ENCODE data around the gene LRRC45. TPM values are rescaled to one million over a fixed set of nuclear protein-coding genes. Genes with fewer than 3 reads are reported as not detected.

LRRC45 gene
- total RNA-seq, 1 donor = 13.4 TPM

GRCh38 chr17:82062076-82062983 is 39.2 kb downstream of the LRRC45 start:
- no peak overlapping the region for H3K4me3 ChIP-seq (ENCODE audit: low read depth, low read length)
- DNase-seq (ENCODE audit: low read depth) = no peak
- TF ChIP-seq CTCF (IDR thresholded peaks at IDR 0.05; ENCODE audit: insufficient read depth, low read depth, low read length) = no peak

GRCh38 chr17:82062984-82063368 is 39.9 kb downstream of the LRRC45 start:
- DNase-seq (ENCODE audit: low read depth) = no peak
- no peak for TF ChIP-seq CTCF (IDR thresholded peaks at IDR 0.05; ENCODE audit: insufficient read depth, low read depth, low read length)
- H3K4me3 ChIP-seq (ENCODE audit: low read depth, low read length) = no peak overlapping the region

GRCh38 chr17:82063424-82064415 is 40.6 kb downstream of the LRRC45 start:
- no peak overlapping the region for H3K4me3 ChIP-seq (ENCODE audit: low read depth, low read length)

GRCh38 chr17:82064433-82065192 is 41.5 kb downstream of the LRRC45 start:
- no peak for DNase-seq (ENCODE audit: low read depth)
- TF ChIP-seq CTCF (IDR thresholded peaks at IDR 0.05; ENCODE audit: insufficient read depth, low read depth, low read length) = no peak
- peak overlapping the region; percentile 82 for H3K4me3 ChIP-seq (ENCODE audit: low read depth, low read length)

More at GRCh38 chr17:82063424-82064415, 40.6 kb downstream of the LRRC45 start:
- no peak for TF ChIP-seq CTCF (IDR thresholded peaks at IDR 0.05; ENCODE audit: insufficient read depth, low read depth, low read length)
- no peak for DNase-seq (ENCODE audit: low read depth)

- peak; percentile 51 for DNase-seq (ENCODE audit: low read depth)
- no peak for TF ChIP-seq CTCF (IDR thresholded peaks at IDR 0.05; ENCODE audit: insufficient read depth, low read depth, low read length)
- H3K4me3 ChIP-seq (ENCODE audit: low read depth, low read length) = peak overlapping the region; percentile 82
Measured at GRCh38 chr17:82065193-82065637, 42.1 kb downstream of the LRRC45 start.
